GM23338 (cell line): ENCODE data around the gene BRD9.
"Not testable (repeated sequence)": the region's sequence is repeated elsewhere in the genome, so short reads cannot be mapped to it uniquely, and the experiment has no call there.

Experiments used
- CREB1 ChIP-seq: fragments of 250-450 bp; sonication (Bioruptor Pico); IDR thresholded peaks from 2 replicates; pipeline ENCODE4 v1.5.0; 2020; ENCODE audit warnings: low read depth, mild to moderate bottlenecking, moderate library complexity
- CTCF ChIP-seq, 2 experiments: fragments of 200-600 bp in 1 of 2; sonication (generic) in 1 of 2; conservative IDR thresholded peaks; 2 replicates each; pipeline versions ENCODE4 v1.5.1 to v1.6.1; 2016 to 2017; ENCODE audit warnings: antibody characterized with exemption in 2 of 2, low read depth in 2 of 2, mild to moderate bottlenecking in 2 of 2, moderate library complexity in 1 of 2
- ETS1 ChIP-seq: IDR thresholded peaks from 2 replicates; pipeline ENCODE4 v1.6.1; 2016; ENCODE audit warnings: antibody characterized with exemption
- EZH2 ChIP-seq: fragments of 200-600 bp; sonication (generic); IDR thresholded peaks from one replicate; pipeline ENCODE4 v1.8.0; 2017; ENCODE audit warnings: antibody characterized with exemption, mild to moderate bottlenecking, low read depth; ENCODE audit not compliant: unreplicated experiment
- EZH2phosphoT487 ChIP-seq: fragments of 200-600 bp; sonication (generic); IDR thresholded peaks from one replicate; pipeline ENCODE4 v1.8.1; 2018; ENCODE audit warnings: antibody characterized with exemption; ENCODE audit not compliant: unreplicated experiment
- JUNB ChIP-seq: IDR thresholded peaks from one replicate; pipeline ENCODE4 v1.6.1; 2016; ENCODE audit warnings: antibody characterized with exemption; ENCODE audit not compliant: unreplicated experiment
- NANOG ChIP-seq: IDR thresholded peaks from 2 replicates; pipeline ENCODE4 v1.6.1; 2016; ENCODE audit warnings: antibody characterized with exemption, borderline replicate concordance
- POLR2AphosphoS5 ChIP-seq: IDR thresholded peaks from 2 replicates; pipeline ENCODE4 v1.6.1; 2016; ENCODE audit warnings: antibody characterized with exemption, low read depth
- REST ChIP-seq: IDR thresholded peaks from one replicate; pipeline ENCODE4 v1.6.1; 2018; ENCODE audit warnings: antibody characterized with exemption; ENCODE audit not compliant: unreplicated experiment
- STAT1 ChIP-seq: IDR thresholded peaks from one replicate; pipeline ENCODE4 v1.6.1; 2016; ENCODE audit warnings: antibody characterized with exemption; ENCODE audit not compliant: unreplicated experiment
- ZNF114 ChIP-seq: fragments of 250-450 bp; sonication (Bioruptor Pico); IDR thresholded peaks from 2 replicates; pipeline ENCODE4 v1.5.0; 2020; ENCODE audit warnings: mild to moderate bottlenecking, moderate library complexity
- ZNF331 ChIP-seq: fragments of 250-450 bp; sonication (Bioruptor Pico); IDR thresholded peaks from 2 replicates; pipeline ENCODE4 v1.5.0; 2020; ENCODE audit warnings: low read depth, mild to moderate bottlenecking, moderate library complexity
- ZNF462 ChIP-seq: fragments of 250-450 bp; sonication (Bioruptor Pico); IDR thresholded peaks from 2 replicates; pipeline ENCODE4 v1.5.0; 2020; ENCODE audit warnings: mild to moderate bottlenecking, moderate library complexity

GRCh38 chr5:934381-934967, 41.9 kb upstream of the BRD9 start:
- not testable (repeated sequence) for TF ChIP-seq CTCF (conservative IDR thresholded peaks at IDR 0.05; ENCODE audit: low read depth in 2 of 2); POLR2AphosphoS5; EZH2; EZH2phosphoT487; REST; NANOG; ETS1; CREB1 (CRISPR knock-in tag); JUNB; STAT1; ZNF114 (CRISPR knock-in tag); ZNF462 (CRISPR knock-in tag); ZNF331 (CRISPR knock-in tag)
